LNCaP clone FGC (cell line): ENCODE measurements around the gene NF2.

Source experiments
- DNase-seq: peaks from one replicate; pipeline ENCODE4 v3.0.0-alpha.2; 2011; ENCODE audit warnings: low read depth
- H3K4me3 ChIP-seq: 2 replicates; pipeline ENCODE4 v1.5.1; 2011; ENCODE audit warnings: mild to moderate bottlenecking, low read depth, low read length, control low read depth
- CTCF ChIP-seq: IDR thresholded peaks from 2 replicates; pipeline ENCODE4 v1.5.1; 2012; ENCODE audit warnings: mild to moderate bottlenecking; ENCODE audit not compliant: control insufficient read depth, insufficient read depth; ENCODE audit errors: extremely low read depth

NF2 gene

GRCh38 chr22:29715705-29716104, 112.3 kb downstream of the NF2 start:
- H3K4me3 ChIP-seq: no peak overlapping the region
- no peak for DNase-seq
- TF ChIP-seq CTCF: no peak

GRCh38 chr22:29716814-29717545, 113.5 kb downstream of the NF2 start:
- no peak overlapping the region for H3K4me3 ChIP-seq
- DNase-seq: no peak
- TF ChIP-seq CTCF: no peak

- no peak for TF ChIP-seq CTCF
- no peak overlapping the region for H3K4me3 ChIP-seq
- no peak for DNase-seq
These were observed 114.4 kb downstream of the NF2 start for GRCh38 chr22:29717789-29718188.

- no peak for TF ChIP-seq CTCF
- no peak overlapping the region for H3K4me3 ChIP-seq
- DNase-seq: no peak
These were observed 115.8 kb downstream of the NF2 start for GRCh38 chr22:29718949-29719898.

GRCh38 chr22:29719899-29720645, 116.6 kb downstream of the NF2 start, which contains the start of gene CABP7:
Gene CABP7 (plus strand): TSS chr22:29720003. CDS start chr22:29720425, 422 bp downstream.
- H3K4me3 ChIP-seq: no peak within 1 kb of the TSS
- no peak for TF ChIP-seq CTCF
- no peak for DNase-seq

GRCh38 chr22:29720811-29721323, 117.4 kb downstream of the NF2 start:
- DNase-seq: no peak
- TF ChIP-seq CTCF: no peak
- H3K4me3 ChIP-seq: no peak overlapping the region
